Left ventricle myocardium inferior (tissue), 1 donor: Measurements from ENCODE around the gene PDE5A. TPM values are rescaled to one million over a fixed set of nuclear protein-coding genes. Genes with fewer than 3 reads are reported as not detected.
"Not testable (repeated sequence)": the region's sequence is repeated elsewhere in the genome, so short reads cannot be mapped to it uniquely, and the experiment has no call there.

Source experiments
- DNase-seq: peaks from one replicate; pipeline ENCODE4 v3.0.0-alpha.2; 2020
- H3K27ac ChIP-seq: fragments of 200-600 bp; replicated peaks from 2 replicates; pipeline ENCODE4 v1.8.0; 2021
- H3K27me3 ChIP-seq: fragments of 200-600 bp; 2 replicates; pipeline ENCODE4 v1.8.0; 2021; ENCODE audit warnings: low read depth
- H3K36me3 ChIP-seq: fragments of 200-600 bp; 2 replicates; pipeline ENCODE4 v1.8.0; 2021
- H3K4me1 ChIP-seq: fragments of 200-600 bp; 2 replicates; pipeline ENCODE4 v1.8.0; 2021
- H3K4me3 ChIP-seq: fragments of 200-600 bp; 2 replicates; pipeline ENCODE4 v1.8.0; 2021; ENCODE audit warnings: mild to moderate bottlenecking, moderate library complexity
- H3K9me3 ChIP-seq: fragments of 200-600 bp; replicated peaks from 2 replicates; pipeline ENCODE4 v1.8.0; 2021
- CTCF ChIP-seq: fragments of 200-600 bp; IDR thresholded peaks from 2 replicates; pipeline ENCODE4 v1.8.0; 2021; ENCODE audit warnings: antibody characterized with exemption, mild to moderate bottlenecking, borderline replicate concordance
- intact Hi-C: fragments of 100-400 bp; cut with micrococcal nuclease; formaldehyde crosslinking; loops from one replicate; pipeline ENCODE4 v1.11.0; 2022
- total RNA-seq: library from RNA; stranded (reverse); fragmentation: NEBNext Ultra II Directional; extraction: Animal tissue kit (Norgen Biotek cat#: 25700); gene quantifications from one replicate; pipeline ENCODE4 v1.2.1, GENCODE V29; 2021
- donor health status: DM: no; HTN: yes; CAD: no; lungs with severe emphysema.

Gene PDE5A
- total RNA-seq, 1 donor from 2014 or later, result 8.2 TPM

- no peaks in the 10 kb centered on the region for H3K27me3 ChIP-seq
- no peaks in the 10 kb centered on the region for H3K9me3 ChIP-seq
- intact Hi-C loops, result no loop called here
- no peak for DNase-seq
- no peak overlapping the region for H3K27ac ChIP-seq
- H3K4me3 ChIP-seq, result no peak overlapping the region
- H3K4me1 ChIP-seq, result no peaks in the 10 kb centered on the region
- H3K36me3 ChIP-seq, result no peaks in the 10 kb centered on the region
- no peak for TF ChIP-seq CTCF
Observed at GRCh38 chr4:119663160-119663788, 34.7 kb upstream of the PDE5A start.

- H3K27ac ChIP-seq, H3K27me3 ChIP-seq, DNase-seq, H3K4me3 ChIP-seq, intact Hi-C loops, H3K9me3 ChIP-seq, H3K36me3 ChIP-seq, H3K4me1 ChIP-seq: not testable (repeated sequence)
Observed at GRCh38 chr4:119662612-119663011, 34.0 kb upstream of the PDE5A start.

GRCh38 chr4:119661231-119661630 lies 32.6 kb upstream of the PDE5A start:
- Histone ChIP-seq H3K9me3 (no peaks in the 10 kb centered on the region), H3K4me3 (no peak overlapping the region), H3K36me3 (no peaks in the 10 kb centered on the region), H3K27ac (no peak overlapping the region), H3K27me3 (no peaks in the 10 kb centered on the region), H3K4me1 (no peaks in the 10 kb centered on the region)
- no peak for DNase-seq
- intact Hi-C loops, result no loop called here
- no peak for TF ChIP-seq CTCF

GRCh38 chr4:119659576-119659975 lies 31.0 kb upstream of the PDE5A start:
- intact Hi-C loops, result no loop called here

GRCh38 chr4:119657111-119657611 lies 28.6 kb upstream of the PDE5A start:
- Histone ChIP-seq H3K4me3 (no peak overlapping the region), H3K36me3 (no peaks in the 10 kb centered on the region), H3K4me1 (no peaks in the 10 kb centered on the region), H3K27me3 (no peaks in the 10 kb centered on the region), H3K27ac (no peak overlapping the region), H3K9me3 (no peaks in the 10 kb centered on the region)
- DNase-seq, result no peak
- no peak for TF ChIP-seq CTCF
- intact Hi-C loops, result no loop called here

More at GRCh38 chr4:119659576-119659975, 31.0 kb upstream of the PDE5A start:
- H3K4me3 ChIP-seq, result no peak overlapping the region
- no peak for DNase-seq
- no peak for TF ChIP-seq CTCF
- H3K9me3 ChIP-seq, result no peaks in the 10 kb centered on the region
- no peak overlapping the region for H3K27ac ChIP-seq
- no peaks in the 10 kb centered on the region for H3K36me3 ChIP-seq
- H3K27me3 ChIP-seq, result no peaks in the 10 kb centered on the region
- H3K4me1 ChIP-seq, result no peaks in the 10 kb centered on the region

GRCh38 chr4:119656342-119656741 lies 27.7 kb upstream of the PDE5A start:
- no peaks in the 10 kb centered on the region for H3K36me3 ChIP-seq
- TF ChIP-seq CTCF, result no peak
- intact Hi-C loops, result no loop called here
- H3K9me3 ChIP-seq, result no peaks in the 10 kb centered on the region
- H3K4me3 ChIP-seq, result no peak overlapping the region
- no peaks in the 10 kb centered on the region for H3K4me1 ChIP-seq
- no peak for DNase-seq
- no peaks in the 10 kb centered on the region for H3K27me3 ChIP-seq
- no peak overlapping the region for H3K27ac ChIP-seq
